Measurements from ENCODE around the gene STK39.
"Not testable (repeated sequence)": the region's sequence is repeated elsewhere in the genome, so short reads cannot be mapped to it uniquely, and the experiment has no call there.

Gene STK39

DNA sequence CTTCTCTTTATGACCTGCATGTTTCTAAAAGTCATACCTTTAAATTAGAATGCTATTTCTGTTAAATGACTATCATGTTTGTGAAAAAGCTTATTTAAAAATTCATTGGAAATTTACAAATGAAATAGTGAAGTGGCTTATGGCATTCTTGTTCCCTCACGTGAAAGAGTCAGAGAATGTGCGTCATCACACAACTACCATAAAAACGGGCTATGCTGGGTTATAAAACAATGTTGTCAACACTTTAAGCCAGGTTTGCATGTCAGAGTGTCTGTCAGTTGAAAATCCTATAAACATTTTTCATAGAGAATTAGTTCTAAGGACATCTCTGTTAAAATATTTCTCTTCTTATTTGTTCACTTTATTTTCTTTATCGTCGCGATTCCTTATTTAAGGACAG, 42.5 kb upstream of the STK39 start:
- Histone ChIP-seq H3K36me3 (no peaks in the 10 kb centered on the region), H3K4me1 (ENCODE audit: control insufficient read depth in 1 of 2, insufficient read depth in 1 of 2, low read depth in 1 of 2, low read length in 1 of 2) (no peaks in the 10 kb centered on the region), H3K4me3 (ENCODE audit: low read depth in 1 of 2, low read length in 1 of 2) (no peak overlapping the region), H3K9me3 (no peaks in the 10 kb centered on the region), H3K27ac (no peak overlapping the region), H3K27me3 (no peaks in the 10 kb centered on the region)
- TF ChIP-seq, protein P1, sequence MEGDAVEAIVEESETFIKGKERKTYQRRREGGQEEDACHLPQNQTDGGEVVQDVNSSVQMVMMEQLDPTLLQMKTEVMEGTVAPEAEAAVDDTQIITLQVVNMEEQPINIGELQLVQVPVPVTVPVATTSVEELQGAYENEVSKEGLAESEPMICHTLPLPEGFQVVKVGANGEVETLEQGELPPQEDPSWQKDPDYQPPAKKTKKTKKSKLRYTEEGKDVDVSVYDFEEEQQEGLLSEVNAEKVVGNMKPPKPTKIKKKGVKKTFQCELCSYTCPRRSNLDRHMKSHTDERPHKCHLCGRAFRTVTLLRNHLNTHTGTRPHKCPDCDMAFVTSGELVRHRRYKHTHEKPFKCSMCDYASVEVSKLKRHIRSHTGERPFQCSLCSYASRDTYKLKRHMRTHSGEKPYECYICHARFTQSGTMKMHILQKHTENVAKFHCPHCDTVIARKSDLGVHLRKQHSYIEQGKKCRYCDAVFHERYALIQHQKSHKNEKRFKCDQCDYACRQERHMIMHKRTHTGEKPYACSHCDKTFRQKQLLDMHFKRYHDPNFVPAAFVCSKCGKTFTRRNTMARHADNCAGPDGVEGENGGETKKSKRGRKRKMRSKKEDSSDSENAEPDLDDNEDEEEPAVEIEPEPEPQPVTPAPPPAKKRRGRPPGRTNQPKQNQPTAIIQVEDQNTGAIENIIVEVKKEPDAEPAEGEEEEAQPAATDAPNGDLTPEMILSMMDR (IDR thresholded peaks at IDR 0.05): no peak

DNA sequence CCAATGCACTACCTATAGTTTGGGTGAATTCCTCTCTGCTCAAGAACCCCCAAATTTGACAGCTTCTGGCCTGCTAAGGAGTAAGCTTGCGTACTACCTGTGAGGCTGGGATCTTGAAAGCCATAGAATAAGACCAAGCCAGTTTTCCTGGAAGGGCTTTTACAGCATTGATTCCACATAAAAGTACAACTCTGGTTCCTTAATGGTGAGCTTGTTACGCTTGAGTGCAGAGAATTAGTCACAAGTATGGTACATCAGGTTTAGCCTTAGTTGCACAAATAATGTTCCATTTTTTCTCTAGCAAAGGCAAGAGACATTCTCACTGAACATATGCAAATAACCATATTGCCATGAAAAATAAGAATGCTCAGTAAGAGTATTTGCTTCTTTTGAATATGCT, 39.1 kb upstream of the STK39 start:
- H3K4me1 ChIP-seq (ENCODE audit: control insufficient read depth in 1 of 2, insufficient read depth in 1 of 2, low read depth in 1 of 2, low read length in 1 of 2): no peaks in the 10 kb centered on the region
- H3K27ac ChIP-seq: no peak overlapping the region
- no peaks in the 10 kb centered on the region for H3K27me3 ChIP-seq
- no peak overlapping the region for H3K4me3 ChIP-seq (ENCODE audit: low read depth in 1 of 2, low read length in 1 of 2)
- H3K9me3 ChIP-seq: no peaks in the 10 kb centered on the region
- no peaks in the 10 kb centered on the region for H3K36me3 ChIP-seq
- TF ChIP-seq, protein P1 (IDR thresholded peaks at IDR 0.05): no peak

DNA sequence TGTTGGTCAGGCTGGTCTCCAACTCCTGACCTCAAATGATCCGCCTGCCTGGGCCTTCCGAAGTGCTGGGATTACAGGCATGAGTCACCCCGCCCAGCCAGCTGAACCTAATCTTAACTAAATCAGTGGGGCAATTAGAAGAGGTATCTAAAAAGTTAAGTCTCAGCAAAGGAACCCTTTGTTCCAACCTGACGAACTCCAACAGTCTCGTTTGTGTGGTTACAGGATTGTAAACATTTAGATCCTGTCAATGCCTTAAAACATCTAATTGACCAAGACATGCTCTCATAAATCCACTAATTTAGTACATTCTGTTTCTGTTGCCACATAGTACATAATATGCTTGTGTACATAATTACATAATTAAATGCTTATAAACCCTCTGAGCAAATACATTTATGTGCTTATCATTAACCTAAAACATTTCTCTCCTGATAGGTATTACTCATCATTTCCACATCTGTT, 31.1 kb upstream of the STK39 start:
- no peak overlapping the region for H3K4me3 ChIP-seq (ENCODE audit: low read depth in 1 of 2, low read length in 1 of 2)
- H3K27me3 ChIP-seq: no peaks in the 10 kb centered on the region
- H3K36me3 ChIP-seq: no peaks in the 10 kb centered on the region
- TF ChIP-seq, protein P1 (IDR thresholded peaks at IDR 0.05): no peak
- H3K27ac ChIP-seq: no peak overlapping the region
- H3K9me3 ChIP-seq: no peaks in the 10 kb centered on the region
- H3K4me1 ChIP-seq (ENCODE audit: control insufficient read depth in 1 of 2, insufficient read depth in 1 of 2, low read depth in 1 of 2, low read length in 1 of 2): no peaks in the 10 kb centered on the region

DNA sequence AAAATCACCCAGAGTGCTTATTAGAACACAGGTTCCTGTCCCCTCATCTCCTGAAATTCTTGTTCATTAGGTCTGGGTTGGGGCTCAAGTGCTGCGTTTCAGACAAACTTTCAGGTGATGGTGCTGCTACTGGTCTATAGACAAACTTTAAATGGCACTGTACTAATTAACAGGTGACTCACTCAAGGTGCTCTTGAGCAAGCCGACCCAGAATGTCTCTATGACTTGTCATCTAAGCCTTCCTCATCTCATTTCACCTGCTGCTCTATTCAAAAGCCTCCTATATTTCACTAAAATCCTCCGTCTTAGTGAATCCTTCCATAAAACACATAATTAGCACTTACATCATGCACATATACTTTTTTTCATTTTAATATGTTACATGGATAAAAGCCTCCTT, 29.9 kb upstream of the STK39 start:
- TF ChIP-seq, protein P1 (IDR thresholded peaks at IDR 0.05): no peak
- no peak overlapping the region for H3K4me3 ChIP-seq (ENCODE audit: low read depth in 1 of 2, low read length in 1 of 2)
- no peaks in the 10 kb centered on the region for H3K36me3 ChIP-seq
- no peaks in the 10 kb centered on the region for H3K27me3 ChIP-seq
- no peaks in the 10 kb centered on the region for H3K4me1 ChIP-seq (ENCODE audit: control insufficient read depth in 1 of 2, insufficient read depth in 1 of 2, low read depth in 1 of 2, low read length in 1 of 2)
- no peak overlapping the region for H3K27ac ChIP-seq
- H3K9me3 ChIP-seq: no peaks in the 10 kb centered on the region

DNA sequence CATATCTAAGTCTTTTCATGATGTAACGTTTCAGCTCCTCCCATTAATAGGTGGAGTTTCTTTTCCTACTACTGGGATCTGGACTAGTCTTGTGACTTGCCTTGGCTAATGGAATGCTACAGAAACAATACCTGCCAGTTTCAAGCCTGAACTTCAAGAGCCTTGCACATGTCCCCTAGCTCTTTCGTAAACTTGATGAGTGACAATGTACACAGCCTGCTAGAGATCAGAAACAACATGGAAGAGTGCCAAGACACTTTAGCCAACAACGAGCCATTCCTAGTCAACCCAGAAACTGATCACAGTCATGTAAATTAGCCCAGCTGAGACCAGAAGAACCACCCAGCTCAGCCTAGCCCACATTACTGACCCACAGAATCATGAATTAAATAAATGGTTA, 24.8 kb upstream of the STK39 start:
- Histone ChIP-seq H3K4me1 (ENCODE audit: control insufficient read depth in 1 of 2, insufficient read depth in 1 of 2, low read depth in 1 of 2, low read length in 1 of 2) (no peaks in the 10 kb centered on the region), H3K9me3 (no peaks in the 10 kb centered on the region), H3K36me3 (no peaks in the 10 kb centered on the region), H3K4me3 (ENCODE audit: low read depth in 1 of 2, low read length in 1 of 2) (no peak overlapping the region), H3K27ac (no peak overlapping the region), H3K27me3 (no peaks in the 10 kb centered on the region)
- TF ChIP-seq, protein P1 (IDR thresholded peaks at IDR 0.05): no peak

DNA sequence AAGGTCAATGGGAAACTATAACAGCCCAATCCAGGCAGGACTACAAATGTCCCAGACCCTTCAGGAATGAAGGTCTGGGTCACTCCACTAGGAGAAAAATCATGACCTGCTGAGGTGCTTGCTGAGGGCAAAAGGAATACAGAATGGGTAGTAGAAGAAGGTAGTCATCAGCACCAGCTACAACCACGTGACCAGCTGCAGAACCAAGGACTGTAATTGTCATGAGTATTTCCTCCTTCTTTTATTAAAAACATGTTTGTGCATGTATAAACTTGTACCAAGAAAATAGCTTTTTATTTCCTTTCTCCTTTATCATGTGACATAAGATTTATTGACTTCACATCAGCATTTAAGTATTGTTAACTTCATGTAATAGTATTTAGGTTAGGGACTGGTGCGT, 15.5 kb upstream of the STK39 start:
- H3K9me3 ChIP-seq; H3K27ac ChIP-seq; H3K4me3 ChIP-seq (ENCODE audit: low read depth in 1 of 2, low read length in 1 of 2); H3K4me1 ChIP-seq (ENCODE audit: control insufficient read depth in 1 of 2, insufficient read depth in 1 of 2, low read depth in 1 of 2, low read length in 1 of 2); H3K36me3 ChIP-seq; H3K27me3 ChIP-seq: not testable (repeated sequence)

Measured in neutrophil (primary cell).